Chondrocyte (in vitro differentiated cells): ENCODE measurements around the gene TSPAN6. TPM values are rescaled to one million over a fixed set of nuclear protein-coding genes. Genes with fewer than 3 reads are reported as not detected.

ENCODE experiments used
- DNase-seq: peaks from one replicate; pipeline ENCODE4 v3.0.0; 2021; ENCODE audit warnings: mixed read lengths, low spot score
- H3K27ac Mint-ChIP-seq: one replicate; pipeline ENCODE4 v1.8.0; 2021; ENCODE audit warnings: mild to moderate bottlenecking, moderate library complexity, mixed read lengths; ENCODE audit not compliant: unreplicated experiment
- H3K27me3 Mint-ChIP-seq: 2 replicates; pipeline ENCODE4 v1.8.0; 2021; ENCODE audit warnings: low read depth, mixed read lengths
- H3K36me3 Mint-ChIP-seq: 2 replicates; pipeline ENCODE4 v1.8.0; 2021; ENCODE audit warnings: low read depth, mixed read lengths
- H3K4me1 Mint-ChIP-seq: 2 replicates; pipeline ENCODE4 v1.8.0; 2021; ENCODE audit warnings: low read depth, mild to moderate bottlenecking, mixed read lengths
- H3K4me3 Mint-ChIP-seq: one replicate; pipeline ENCODE4 v1.8.0; 2021; ENCODE audit warnings: mild to moderate bottlenecking, moderate library complexity, mixed read lengths; ENCODE audit not compliant: unreplicated experiment
- H3K9me3 Mint-ChIP-seq: 2 replicates; pipeline ENCODE4 v1.8.0; 2021; ENCODE audit warnings: low read depth, mixed read lengths
- total RNA-seq: library from RNA; stranded (reverse); gene quantifications from 3 replicates; pipeline ENCODE4 v1.2.1, GENCODE V29; 2021
- TF ChIP-seq, protein P1 (sequence below): fragments of 200-600 bp; sonication (generic); IDR thresholded peaks from 2 replicates; pipeline ENCODE4 v1.5.0; 2021; ENCODE audit warnings: antibody characterized with exemption, mild to moderate bottlenecking, moderate library complexity

TSPAN6 gene
- total RNA-seq, 1 donor from 2014 or later = 18.6 TPM

DNA sequence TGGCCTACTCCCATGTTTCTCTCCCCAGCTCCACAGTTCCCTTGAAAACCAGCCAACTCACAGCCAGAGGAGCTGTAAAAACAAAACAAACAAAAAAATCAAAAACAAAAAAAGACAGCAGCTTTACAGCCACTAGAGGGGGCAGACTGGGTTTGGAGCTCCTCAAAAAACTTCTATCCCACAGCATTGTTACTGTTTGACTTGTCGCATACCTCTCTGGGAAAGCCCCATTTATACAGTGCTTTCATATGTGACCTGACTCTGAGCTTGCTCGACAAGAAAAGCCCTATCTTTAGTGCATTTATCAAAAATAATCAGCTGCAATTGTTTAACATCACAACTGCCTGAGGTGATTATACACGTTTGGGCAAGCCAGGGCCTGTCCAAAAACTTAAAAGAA, 21.6 kb downstream of the TSPAN6 start:
- Mint-ChIP-seq H3K4me1 (peaks cover 5% of the 10 kb centered on the region), H3K27me3 (no peaks in the 10 kb centered on the region), H3K9me3 (peaks cover 6% of the 10 kb centered on the region), H3K4me3 (no peak overlapping the region), H3K36me3 (no peaks in the 10 kb centered on the region), H3K27ac (no peak overlapping the region)
- no peak for DNase-seq
- TF ChIP-seq, protein P1, sequence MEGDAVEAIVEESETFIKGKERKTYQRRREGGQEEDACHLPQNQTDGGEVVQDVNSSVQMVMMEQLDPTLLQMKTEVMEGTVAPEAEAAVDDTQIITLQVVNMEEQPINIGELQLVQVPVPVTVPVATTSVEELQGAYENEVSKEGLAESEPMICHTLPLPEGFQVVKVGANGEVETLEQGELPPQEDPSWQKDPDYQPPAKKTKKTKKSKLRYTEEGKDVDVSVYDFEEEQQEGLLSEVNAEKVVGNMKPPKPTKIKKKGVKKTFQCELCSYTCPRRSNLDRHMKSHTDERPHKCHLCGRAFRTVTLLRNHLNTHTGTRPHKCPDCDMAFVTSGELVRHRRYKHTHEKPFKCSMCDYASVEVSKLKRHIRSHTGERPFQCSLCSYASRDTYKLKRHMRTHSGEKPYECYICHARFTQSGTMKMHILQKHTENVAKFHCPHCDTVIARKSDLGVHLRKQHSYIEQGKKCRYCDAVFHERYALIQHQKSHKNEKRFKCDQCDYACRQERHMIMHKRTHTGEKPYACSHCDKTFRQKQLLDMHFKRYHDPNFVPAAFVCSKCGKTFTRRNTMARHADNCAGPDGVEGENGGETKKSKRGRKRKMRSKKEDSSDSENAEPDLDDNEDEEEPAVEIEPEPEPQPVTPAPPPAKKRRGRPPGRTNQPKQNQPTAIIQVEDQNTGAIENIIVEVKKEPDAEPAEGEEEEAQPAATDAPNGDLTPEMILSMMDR = peak; percentile 82

DNA sequence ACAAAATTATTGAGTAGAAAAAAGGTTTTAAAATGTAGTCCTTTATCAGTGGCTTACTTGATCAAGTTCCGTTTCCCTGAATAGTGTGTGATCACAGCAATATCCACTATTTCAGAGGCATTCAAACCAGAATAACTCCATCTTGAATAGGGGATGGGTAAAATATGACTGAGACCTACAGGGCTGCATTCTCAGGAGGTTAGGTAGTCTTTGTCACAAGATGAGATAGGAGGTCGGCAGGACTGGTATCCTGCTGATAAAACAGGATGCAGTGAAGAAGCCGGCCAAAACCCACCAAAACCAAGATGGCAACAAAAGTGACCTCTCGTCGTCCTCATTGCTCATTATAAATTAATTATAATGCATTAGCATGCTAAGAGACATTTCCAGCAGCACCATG, 24.7 kb downstream of the TSPAN6 start:
- DNase-seq = no peak
- H3K4me3 Mint-ChIP-seq = no peak overlapping the region
- no peaks in the 10 kb centered on the region for H3K36me3 Mint-ChIP-seq
- no peaks in the 10 kb centered on the region for H3K9me3 Mint-ChIP-seq
- peaks cover 5% of the 10 kb centered on the region for H3K4me1 Mint-ChIP-seq
- TF ChIP-seq, protein P1 = no peak
- no peak overlapping the region for H3K27ac Mint-ChIP-seq
- H3K27me3 Mint-ChIP-seq = no peaks in the 10 kb centered on the region

DNA sequence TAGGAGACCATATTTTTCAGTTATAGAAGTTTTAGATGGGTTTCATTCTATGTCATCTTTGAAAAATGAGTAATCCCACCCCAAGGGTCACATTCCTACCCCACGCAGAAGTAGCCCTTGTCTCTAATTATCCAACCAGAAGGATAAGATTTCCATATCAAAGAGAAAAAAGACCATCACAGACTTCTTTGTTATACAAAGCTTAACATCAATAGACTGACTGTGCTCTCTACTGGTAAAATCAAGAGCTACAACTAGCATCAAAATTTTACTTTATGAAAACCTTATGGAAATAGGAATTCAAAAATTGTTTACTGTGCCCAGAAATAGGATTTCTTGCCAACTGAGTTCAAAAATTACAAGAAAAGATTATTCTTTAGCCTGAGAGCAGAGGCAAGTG, 27.0 kb downstream of the TSPAN6 start:
- TF ChIP-seq, protein P1 = peak; percentile 71
- no peaks in the 10 kb centered on the region for H3K4me1 Mint-ChIP-seq
- H3K27ac Mint-ChIP-seq = no peak overlapping the region
- no peak overlapping the region for H3K4me3 Mint-ChIP-seq
- no peaks in the 10 kb centered on the region for H3K27me3 Mint-ChIP-seq
- no peak for DNase-seq
- H3K9me3 Mint-ChIP-seq = no peaks in the 10 kb centered on the region
- no peaks in the 10 kb centered on the region for H3K36me3 Mint-ChIP-seq

GRCh38 chrX:100606753-100607152, 29.9 kb downstream of the TSPAN6 start:
- H3K27ac Mint-ChIP-seq = no peak overlapping the region
- no peaks in the 10 kb centered on the region for H3K9me3 Mint-ChIP-seq
- no peak overlapping the region for H3K4me3 Mint-ChIP-seq
- no peaks in the 10 kb centered on the region for H3K27me3 Mint-ChIP-seq
- TF ChIP-seq, protein P1 = no peak
- DNase-seq = no peak
- H3K4me1 Mint-ChIP-seq = no peaks in the 10 kb centered on the region
- no peaks in the 10 kb centered on the region for H3K36me3 Mint-ChIP-seq

DNA sequence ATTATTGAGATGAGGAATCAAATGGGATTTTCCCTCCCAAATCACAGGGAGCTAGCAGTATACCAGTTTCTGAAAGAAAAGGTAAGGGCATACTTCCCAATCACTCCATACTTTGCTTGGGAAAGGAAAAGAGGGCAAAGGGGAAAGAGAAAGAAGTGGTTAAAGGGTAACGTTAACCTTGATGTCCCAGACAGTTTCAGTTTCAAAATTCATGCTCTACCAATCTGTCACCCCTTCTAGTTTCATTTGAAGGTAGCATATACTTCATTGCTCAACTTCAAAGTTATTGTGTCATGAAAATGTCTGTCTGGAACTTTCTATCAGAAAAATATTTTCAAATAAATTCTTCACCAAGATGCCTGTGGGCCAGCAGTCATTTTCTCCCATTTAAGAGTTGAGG, 35.8 kb downstream of the TSPAN6 start:
- no peaks in the 10 kb centered on the region for H3K36me3 Mint-ChIP-seq
- H3K27ac Mint-ChIP-seq = no peak overlapping the region
- TF ChIP-seq, protein P1 = no peak
- no peaks in the 10 kb centered on the region for H3K4me1 Mint-ChIP-seq
- H3K9me3 Mint-ChIP-seq = no peaks in the 10 kb centered on the region
- peaks cover 1% of the 10 kb centered on the region for H3K27me3 Mint-ChIP-seq
- H3K4me3 Mint-ChIP-seq = no peak overlapping the region
- DNase-seq = no peak
